Measurements from ENCODE around the gene SLC17A8. TPM values are rescaled to one million over a fixed set of nuclear protein-coding genes. Genes with fewer than 3 reads are reported as not detected.
A peak's percentile ranks its signal among the peaks of the same experiment; 100 is the strongest.

Gene SLC17A8
- total RNA-seq, 1 experiment from 2014 or later: not detected

DNA sequence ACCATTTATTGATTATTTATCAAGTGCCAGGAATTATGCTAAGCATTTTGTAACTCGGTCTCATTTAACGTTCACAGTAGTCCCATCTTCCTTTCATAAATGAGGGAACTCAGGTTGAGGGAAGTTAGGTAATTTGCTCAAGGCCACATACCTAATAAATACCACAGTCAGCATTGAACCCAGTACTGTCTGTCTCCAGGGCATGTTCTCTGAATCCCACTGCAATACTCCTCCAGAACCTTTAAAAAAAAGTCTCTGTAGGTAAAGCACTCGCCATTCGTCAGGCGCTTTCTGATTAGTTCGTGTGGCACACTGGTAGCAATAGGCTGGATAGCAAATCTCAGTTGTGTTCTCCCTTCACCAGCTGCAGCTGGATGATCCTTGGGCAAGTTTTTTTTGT is 14.3 kb downstream of the SLC17A8 start:
- no peak for DNase-seq (ENCODE audit: low read depth)

DNA sequence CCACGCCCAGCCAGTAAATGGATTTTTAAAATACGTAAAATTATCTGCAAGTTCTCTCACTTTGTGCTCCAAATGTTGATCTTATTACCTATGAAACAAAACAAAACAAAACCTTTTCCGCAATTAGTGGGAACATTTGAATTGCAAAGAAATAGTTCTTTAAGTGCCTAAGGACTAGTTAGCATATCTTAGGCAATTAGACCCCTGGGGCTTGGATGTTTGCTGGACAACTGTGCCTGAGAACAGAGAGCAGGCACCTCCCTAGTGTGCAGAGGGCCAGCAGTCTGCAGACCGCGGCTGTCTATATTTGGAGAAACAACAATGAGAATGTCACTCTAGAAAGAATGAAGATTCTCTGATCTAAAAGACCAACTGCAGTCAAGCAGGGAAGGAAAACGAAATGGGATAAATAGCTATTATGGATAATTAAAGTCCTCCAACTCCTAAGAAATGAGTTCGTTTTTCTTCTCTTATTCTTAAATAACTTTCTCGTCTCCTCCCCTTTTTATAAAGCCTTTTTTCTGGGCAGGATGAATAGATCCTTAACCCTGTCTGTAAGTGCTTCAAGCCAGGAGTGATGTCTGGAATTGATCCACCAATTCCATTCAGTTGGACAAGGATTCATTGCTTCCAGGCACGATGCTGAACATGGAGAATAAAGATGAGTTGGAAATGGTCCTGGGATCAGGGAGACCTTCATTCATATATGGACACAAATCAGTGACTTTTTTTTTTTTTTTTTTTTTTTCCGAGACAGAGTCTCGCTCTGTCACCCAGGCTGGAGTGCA is 16.2 kb downstream of the SLC17A8 start:
- no peak for DNase-seq (ENCODE audit: low read depth)

DNA sequence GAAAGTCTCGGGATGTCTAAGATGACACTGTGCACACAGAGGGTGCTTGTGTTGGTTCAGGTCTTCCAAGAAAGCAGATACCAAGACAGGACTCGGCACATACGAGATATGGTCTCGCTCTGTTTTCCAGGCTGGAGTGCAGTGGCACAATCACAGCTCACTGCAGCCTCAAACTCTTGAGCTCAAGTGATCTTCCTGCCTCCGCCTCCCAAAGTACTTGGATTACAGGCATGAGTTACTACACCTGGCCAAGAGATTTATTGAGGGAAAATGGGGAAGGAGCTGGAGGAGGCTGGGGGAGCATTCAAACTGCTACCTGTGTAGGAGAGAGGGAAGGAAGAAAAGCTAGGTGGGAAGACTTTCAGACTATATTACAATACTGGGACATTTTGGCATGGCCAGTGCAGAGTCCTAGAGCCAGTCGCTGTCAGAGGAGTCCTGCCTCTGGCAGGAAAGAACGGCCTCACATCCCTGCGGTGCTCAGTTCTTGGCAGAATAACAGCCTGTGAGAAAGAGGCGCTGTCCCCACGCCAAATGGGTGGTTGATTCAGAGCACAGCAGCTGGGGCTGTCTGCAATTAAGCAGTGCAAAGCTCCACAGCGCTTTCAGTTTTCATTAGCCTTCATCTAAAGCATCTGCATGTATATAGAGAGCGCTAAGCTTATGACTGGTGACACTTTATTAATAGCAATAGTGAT is 18.3 kb downstream of the SLC17A8 start:
- peak; percentile 6 for DNase-seq (ENCODE audit: low read depth)

- DNase-seq (ENCODE audit: low read depth): no peak
These were observed 19.3 kb downstream of the SLC17A8 start for GRCh38 chr12:100376161-100376560.

GRCh38 chr12:100381379-100381778 is 24.5 kb downstream of the SLC17A8 start:
- no peak for DNase-seq (ENCODE audit: low read depth)

GRCh38 chr12:100382338-100382737 is 25.5 kb downstream of the SLC17A8 start:
- DNase-seq (ENCODE audit: low read depth): no peak

DNA sequence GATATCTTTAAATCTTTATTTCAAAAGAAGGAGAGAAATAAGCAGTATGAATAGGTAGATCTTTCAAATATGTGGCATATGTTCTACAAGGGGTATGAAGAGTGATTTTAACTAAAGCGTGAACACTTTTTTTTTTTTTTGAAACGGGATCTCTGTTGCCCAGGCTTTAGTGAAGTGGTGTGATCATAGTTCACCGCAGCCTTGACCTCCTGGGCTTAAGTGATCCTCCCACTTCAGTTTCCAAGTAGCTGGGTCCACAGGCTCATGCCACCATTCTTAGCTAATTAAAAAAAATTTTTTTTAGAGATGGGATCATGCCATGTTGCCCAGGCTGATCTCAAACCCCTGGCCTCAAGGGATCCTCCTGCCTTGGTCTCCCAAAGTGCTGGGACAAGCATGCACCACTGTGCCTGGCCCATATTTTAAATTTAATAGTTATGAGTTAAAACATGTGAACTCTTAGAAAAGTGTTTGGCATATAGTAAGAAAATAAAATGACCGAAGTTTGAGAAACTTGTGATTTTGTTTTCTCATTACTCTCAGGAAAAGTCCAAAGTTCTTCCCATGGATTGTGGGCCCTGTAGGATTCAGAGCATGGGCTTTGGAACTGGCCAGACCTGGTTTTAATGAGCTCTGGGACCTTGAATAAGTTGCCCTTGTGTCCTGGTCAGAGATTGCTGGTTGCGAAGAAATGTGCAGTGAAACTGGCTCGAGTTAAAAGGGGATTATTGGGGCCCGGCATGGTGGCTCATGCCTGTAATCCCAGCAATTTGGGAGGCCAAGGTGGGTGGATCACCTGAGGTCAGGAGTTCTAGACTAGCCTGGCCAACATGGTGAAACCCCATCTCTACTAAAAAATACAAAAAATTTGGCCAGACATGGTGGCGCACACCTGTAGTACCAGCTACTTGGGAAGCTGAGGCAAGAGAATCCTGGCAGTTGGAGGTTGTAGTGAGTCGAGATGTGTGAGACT is 27.0 kb downstream of the SLC17A8 start:
- no peak for DNase-seq (ENCODE audit: low read depth)

- DNase-seq (ENCODE audit: low read depth): no peak
These were observed 27.7 kb downstream of the SLC17A8 start for GRCh38 chr12:100384559-100384935.

GRCh38 chr12:100388382-100388781 is 31.5 kb downstream of the SLC17A8 start:
- no peak for DNase-seq (ENCODE audit: low read depth)

DNA sequence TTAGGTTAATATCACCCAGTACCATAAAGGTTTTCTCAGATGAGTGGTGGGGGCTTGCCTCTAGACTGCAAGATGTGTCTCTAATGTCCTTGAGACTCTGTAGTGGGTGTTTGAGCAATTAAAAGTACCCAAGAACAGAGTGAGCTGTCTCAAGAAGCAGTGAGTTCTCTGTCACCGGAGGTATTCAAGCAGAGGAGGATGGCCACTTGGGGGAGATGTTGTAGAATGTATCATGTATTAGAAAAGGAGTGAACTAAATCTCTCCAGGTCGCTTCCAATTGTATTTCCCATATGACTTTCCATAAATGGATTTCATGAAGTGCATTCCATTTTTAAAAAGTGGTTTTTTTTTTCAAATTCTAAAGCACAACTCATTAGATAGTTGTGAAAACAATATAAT is 35.0 kb downstream of the SLC17A8 start:
- DNase-seq (ENCODE audit: low read depth): no peak

GRCh38 chr12:100393200-100393599 is 36.3 kb downstream of the SLC17A8 start:
- no peak for DNase-seq (ENCODE audit: low read depth)

GRCh38 chr12:100395811-100396210 is 38.9 kb downstream of the SLC17A8 start:
- DNase-seq (ENCODE audit: low read depth): no peak

DNA sequence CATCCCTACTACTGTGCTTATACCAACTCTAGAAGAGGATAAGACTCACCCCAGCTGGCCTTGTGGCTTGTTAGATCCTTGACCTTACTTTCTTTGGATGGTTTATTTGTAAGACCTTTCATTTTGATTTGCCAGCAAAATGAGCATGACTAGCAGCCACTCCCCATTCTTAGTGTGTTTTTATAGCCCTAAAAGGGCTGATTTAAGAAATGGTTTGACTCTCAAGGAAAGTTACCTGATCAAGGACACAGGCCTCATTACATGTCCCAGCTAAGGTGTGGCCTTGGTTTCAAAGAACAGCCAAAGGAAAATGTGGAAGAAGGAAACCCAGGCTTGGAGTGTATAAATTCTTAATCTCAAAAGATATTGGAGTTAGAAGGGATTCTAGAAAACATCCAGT is 41.4 kb downstream of the SLC17A8 start:
- no peak for DNase-seq (ENCODE audit: low read depth)

DNA sequence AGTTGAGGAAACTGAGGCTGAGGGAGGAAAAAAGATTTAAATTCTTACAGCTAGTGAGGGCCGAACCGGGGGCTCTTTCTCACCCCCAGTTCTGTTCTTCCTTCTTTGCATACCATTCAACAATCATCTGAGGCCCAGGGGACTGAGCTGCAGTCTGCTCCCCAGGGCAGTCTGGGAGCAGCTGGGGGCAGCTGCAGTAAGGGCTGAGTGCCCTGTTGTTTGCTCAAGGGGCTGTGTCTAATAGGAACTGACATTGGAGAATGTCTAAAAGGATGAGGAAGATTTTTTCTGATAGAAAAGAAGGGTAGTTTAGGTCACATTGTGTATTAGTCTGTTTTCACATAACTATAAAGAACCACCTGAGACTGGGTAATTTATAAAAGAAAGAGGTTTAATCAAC is 42.2 kb downstream of the SLC17A8 start:
- DNase-seq (ENCODE audit: low read depth): no peak

DNA sequence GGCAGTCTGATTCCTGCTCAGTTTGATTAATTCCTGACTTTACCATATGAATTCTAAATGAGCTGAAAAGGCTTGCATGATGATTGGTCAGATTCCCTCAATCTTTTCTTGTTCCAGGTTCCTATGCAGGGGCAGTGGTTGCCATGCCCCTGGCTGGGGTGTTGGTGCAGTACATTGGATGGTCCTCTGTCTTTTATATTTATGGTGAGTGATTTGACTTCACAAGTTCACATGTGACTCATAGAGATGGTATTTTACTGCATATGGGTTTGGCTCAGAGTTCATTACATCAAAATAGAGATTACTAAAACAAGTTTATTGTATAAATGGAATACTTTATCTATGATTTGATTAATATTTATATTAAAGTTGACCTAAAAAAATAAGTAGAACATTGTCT is 44.8 kb downstream of the SLC17A8 start:
- peak; percentile 15 for DNase-seq (ENCODE audit: low read depth)

- DNase-seq (ENCODE audit: low read depth): no peak
These were observed 45.9 kb downstream of the SLC17A8 start for GRCh38 chr12:100402763-100403162.

DNA sequence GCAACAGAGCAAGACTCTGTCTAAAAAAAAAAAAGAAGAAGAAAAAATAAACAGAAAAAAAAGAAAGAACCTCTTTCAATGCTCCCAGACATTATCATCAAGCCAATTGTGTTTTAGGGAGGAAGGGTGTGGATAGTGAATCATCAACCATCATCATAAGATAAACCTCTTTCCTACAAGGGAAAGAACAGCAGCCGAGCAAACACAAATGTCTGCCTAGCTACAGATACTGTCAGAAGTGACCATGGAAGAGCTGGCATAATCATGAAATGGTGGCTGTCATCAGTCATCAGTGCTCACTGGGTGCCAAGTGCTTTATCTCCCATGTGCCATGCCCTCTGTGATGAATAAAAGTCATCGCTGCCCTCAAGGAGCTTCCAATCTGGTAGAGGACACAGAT is 46.6 kb downstream of the SLC17A8 start:
- peak; percentile 2 for DNase-seq (ENCODE audit: low read depth)

- no peak for DNase-seq (ENCODE audit: low read depth)
These were observed 48.0 kb downstream of the SLC17A8 start for GRCh38 chr12:100404769-100405407.

GRCh38 chr12:100413001-100413400 is 56.1 kb downstream of the SLC17A8 start:
- no peak for DNase-seq (ENCODE audit: low read depth)

GRCh38 chr12:100414739-100415138 is 57.9 kb downstream of the SLC17A8 start:
- no peak for DNase-seq (ENCODE audit: low read depth)

DNA sequence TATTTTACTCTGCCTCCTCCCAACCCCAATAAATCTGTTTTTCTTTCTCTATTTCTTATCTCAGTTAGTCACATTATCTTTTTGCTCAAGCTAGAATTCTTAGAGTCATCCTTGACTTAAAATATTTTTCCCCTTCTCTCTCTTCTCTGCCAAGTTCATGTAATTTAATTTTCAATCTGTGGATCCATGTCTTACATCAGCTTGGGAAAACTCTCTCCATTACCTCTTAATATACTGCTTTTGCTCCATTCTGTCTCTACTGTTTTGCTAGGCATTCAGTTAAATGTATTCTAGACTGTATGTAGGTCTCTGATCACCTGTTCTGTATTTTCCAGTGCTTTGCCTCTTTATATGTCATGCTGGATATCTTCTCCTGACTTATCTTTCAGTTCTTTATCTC is 65.8 kb downstream of the SLC17A8 start:
- DNase-seq (ENCODE audit: low read depth): no peak

DNA sequence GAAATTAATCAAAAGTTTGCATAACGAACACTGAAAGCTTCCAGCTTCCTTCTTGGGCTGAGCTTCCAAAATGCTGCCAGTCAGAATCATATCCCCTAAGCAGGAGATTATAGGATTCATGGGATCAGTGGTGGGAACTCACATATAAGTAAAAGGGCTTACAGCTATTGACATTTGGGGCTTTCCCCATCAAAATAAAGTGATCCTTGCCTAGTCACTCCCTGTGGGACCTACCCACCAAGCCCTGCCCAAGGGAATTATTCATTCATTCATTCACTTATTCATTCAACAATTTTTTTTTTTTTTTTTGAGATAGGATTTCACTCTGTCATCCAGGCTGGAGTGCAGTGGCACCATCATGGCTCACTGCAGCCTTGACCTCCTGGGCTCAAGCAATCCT is 69.3 kb downstream of the SLC17A8 start:
- DNase-seq (ENCODE audit: low read depth): no peak
